Suppressor macrophage treated with lipopolysaccharide for 4 hours (primary cell): ENCODE results near the gene CAMK2A.
"Not testable (repeated sequence)": the region's sequence is repeated elsewhere in the genome, so short reads cannot be mapped to it uniquely, and the experiment has no call there.

Experiments used
- DNase-seq: peaks from one replicate; pipeline ENCODE4 v3.0.0-alpha.2; 2020

CAMK2A gene

DNA sequence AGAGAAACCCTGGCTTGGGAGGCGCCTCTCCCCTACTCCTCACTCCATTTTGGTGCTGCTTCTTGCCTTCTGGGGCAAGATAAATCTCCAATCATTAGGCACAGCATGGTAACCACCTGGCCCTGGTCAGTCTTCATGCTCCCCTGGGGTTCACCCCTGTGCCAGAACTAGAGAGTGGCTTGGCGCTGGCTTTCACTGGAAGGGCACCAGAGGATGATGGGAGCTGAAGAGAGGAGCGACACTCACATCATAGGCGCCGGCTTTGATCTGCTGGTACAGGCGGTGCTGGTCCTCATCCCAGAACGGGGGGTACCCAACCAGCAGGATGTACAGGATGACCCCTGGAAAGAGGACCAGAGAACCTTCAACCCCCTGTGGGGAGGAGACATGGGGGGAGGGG is 38.1 kb downstream of the CAMK2A start:
- no peak for DNase-seq

- DNase-seq: no peak
These were observed 39.8 kb downstream of the CAMK2A start for GRCh38 chr5:150249744-150250143.

DNA sequence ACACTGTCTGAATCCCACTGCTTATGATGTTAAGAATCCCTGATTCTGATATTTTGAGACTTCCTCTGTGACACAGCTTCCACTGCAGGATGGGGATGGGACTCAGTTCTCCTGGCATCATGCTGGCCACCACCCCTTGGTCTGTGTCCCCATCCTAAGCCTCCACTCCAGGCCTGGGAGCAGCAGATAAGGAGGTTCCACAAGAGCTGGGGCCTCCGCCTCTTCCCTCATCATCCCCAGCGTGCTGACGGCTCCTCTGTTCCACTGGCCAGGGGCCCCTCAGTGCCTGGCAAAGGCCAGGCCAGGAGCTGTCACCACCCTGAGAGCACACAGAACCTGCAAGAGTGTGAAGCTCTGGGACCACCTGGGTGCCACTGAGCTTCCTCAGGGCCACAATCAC is 40.6 kb downstream of the CAMK2A start:
- DNase-seq: no peak

GRCh38 chr5:150248493-150248892 is 41.1 kb downstream of the CAMK2A start:
- DNase-seq: not testable (repeated sequence)

GRCh38 chr5:150247726-150248125 is 41.8 kb downstream of the CAMK2A start:
- no peak for DNase-seq

GRCh38 chr5:150246835-150247234 is 42.7 kb downstream of the CAMK2A start:
- no peak for DNase-seq

DNA sequence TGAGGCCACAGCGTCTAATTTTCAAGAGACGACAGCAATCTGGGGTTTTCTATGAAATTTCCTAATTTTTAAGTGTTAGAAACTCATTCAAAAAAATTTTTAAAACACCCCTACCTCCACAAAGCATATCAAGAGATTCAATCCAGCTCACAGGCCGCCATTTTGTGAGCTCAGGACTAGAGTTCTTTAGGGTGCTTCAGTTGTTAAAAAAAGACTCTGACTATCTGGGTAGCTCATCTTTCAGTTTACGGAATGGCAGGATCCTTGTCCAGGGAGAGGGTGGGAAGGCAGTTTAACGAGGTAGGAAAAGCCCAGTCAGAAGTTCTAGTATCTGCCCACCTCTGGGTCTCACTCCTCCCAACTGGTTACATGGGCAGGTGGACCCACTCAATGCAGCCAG is 43.1 kb downstream of the CAMK2A start:
- no peak for DNase-seq

DNA sequence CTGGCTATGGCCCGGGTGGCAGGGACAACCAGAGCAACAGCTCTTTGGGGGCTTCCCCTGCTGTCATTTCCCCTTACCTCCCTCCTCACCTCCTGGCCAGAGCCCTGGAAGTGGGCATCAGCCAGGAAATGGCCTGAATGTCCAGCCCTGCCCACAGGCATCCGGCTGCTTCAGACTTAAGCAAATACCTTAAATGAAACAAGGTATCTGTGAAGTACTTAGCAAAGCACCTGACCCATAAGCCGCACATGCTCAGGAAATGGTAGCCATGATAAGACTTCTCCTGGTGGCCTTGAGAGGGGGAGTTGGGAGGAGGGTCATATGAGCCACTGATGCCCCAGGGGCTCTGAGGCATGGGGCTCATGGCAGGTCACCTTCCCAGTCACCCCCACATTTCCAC is 43.8 kb downstream of the CAMK2A start:
- DNase-seq: no peak

DNA sequence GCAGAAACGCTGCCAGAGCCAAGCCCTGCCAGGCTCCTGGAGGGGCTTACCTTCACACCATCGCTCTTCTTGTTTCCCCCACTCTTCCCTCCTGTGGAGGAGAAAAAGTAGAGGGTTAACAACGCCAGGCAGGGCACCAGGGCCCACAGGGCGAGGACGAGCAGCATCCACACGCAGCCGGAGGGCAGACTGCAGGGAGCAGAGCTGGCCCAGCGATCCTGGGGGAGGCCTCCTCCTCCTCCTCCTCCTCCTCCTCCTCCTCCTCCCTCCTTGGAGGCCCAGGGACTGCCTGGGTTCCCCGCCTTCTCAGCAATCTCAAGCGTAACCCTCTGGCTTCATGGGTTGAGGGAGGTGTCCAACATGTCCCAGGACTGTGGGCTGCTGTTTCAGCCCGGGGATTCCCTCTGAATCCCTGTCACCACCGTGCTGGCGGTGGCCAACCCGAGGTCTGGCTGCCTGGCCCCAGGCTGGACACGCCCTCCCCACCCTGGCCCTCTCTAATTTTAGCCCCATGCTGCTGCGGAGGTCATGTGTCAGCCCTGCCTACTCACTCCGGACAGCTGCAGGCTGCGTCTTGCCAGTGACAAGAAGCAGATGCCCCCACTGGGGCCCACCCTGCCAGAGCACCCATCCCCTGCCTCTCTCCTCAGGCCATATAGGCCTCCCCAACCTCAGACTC is 44.3 kb downstream of the CAMK2A start:
- peak; percentile 51 for DNase-seq

DNA sequence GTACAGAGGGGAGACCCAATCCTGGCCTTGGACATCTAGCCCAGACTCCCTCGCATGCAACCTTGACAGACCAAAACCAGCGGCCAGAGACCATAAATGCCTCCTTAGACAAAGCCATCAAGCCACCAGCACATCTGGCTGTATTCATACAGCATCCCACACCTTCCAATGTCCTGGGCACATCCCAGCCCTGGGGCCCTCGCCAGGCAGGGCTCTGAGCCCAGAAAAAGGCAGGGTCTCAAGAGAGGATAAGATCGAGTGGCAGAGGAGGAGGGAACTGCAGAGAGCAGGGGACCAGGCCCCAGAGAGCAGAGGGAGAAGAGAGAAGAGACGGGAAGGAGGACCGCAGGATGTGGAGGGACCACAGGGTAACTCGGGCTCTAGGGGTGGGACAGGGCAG is 45.4 kb downstream of the CAMK2A start:
- DNase-seq: no peak

DNA sequence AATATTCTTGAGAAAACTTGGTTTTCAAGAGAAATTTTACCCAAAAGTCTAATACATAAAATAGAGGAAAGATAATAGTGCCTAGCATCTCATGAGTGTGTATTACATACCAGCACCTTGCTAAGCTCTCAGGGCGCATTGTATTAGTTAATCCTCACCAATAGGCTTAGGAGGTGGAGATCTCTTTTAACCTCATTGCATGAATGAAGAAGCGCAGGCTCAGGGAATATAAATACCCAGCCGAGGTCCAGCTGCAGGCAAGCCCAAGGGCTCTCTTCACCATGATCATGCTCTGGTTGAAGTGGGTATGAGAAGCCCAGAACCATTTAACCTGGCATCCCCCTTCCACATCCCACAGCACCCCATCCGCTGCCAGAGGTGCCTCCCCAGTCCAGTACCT is 46.0 kb downstream of the CAMK2A start:
- no peak for DNase-seq

DNA sequence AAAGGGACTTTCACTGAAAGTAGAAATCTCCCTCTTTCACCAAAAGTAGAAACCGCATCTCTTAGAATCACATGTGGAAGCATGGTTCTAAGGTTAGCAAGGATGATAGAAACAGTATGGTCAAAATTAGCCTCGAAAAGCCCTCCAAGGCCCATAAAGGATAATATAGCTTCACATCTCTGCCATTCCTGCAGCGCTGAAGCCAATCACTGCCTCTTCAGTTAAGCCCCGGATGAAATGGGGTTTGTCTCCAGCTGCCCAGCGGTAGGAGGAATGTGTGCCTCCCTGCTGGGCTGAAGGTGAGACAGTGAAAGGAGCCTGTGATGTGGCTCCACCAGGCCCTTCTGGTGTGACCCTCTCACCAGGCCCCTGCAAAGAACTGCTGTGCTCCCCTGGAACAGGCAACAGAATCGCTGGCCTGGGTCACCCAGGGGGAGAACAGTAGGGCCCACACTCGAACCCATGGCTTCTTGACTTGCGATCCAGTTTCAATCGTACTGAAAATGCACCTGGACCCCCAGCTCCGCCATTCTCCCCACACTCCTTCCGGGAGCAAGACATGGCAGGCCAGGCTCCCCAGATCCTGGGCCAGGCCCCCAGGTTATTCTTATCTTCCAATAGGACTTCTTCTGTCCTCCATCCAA is 47.2 kb downstream of the CAMK2A start:
- DNase-seq: no peak

GRCh38 chr5:150241298-150242160 is 48.0 kb downstream of the CAMK2A start:
- no peak for DNase-seq

DNA sequence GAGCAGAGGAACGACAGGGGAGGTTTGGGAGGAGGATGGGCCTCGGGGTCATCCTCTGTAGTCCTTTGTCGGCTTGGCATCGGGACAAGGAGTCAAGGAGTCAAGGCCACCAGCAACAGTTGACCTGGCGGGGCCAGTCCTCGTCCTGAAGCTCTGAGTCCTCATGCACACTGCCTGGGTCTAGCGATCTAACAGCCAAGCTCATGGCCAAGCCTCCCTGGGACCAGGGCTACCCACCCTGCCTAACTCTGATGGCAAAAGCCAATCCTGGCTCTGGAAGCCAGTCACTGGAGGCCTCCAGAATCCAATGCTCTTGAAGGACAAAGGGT is 49.8 kb downstream of the CAMK2A start:
- DNase-seq: no peak

- no peak for DNase-seq
These were observed 50.3 kb downstream of the CAMK2A start for GRCh38 chr5:150239099-150239793.

- no peak for DNase-seq
These were observed 50.9 kb downstream of the CAMK2A start for GRCh38 chr5:150238646-150239045.

GRCh38 chr5:150236981-150237754 is 52.4 kb downstream of the CAMK2A start:
- DNase-seq: no peak

DNA sequence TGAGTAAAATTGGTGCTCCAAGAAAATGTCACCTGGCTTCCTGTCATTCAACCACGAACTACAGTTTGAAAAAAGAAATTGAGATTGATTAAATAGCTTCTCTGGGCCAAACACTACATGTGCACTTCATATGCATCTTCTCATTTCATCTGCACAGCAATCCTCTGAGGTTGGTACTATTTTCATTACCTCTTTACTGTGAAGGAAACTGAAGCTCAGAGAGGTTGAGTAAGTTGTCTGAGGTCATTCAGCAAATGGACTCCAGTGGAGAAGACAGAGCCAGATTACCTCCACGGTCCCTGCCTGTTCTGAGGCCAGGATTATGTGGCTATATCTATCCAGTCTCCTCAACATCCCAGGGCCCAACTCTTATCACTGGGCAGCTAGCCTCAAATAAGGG is 53.3 kb downstream of the CAMK2A start:
- peak; percentile 32 for DNase-seq

DNA sequence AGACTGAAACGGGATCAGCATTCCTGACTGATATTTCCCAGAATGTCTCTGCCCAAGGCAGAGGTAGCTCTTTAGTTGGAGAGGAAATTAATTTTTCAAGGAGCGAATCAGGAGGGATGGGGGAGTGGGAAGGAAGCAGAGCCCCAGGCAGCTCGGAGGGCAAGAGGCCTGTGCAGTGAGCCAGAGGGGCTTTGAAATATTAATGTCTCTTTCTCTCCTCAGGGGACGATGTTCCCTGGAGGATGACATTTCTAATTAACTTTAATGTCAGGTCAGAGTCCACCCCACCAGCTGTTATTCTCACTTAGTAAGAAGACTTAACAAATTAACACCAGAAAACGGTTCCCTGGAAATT is 54.1 kb downstream of the CAMK2A start:
- DNase-seq: no peak

DNA sequence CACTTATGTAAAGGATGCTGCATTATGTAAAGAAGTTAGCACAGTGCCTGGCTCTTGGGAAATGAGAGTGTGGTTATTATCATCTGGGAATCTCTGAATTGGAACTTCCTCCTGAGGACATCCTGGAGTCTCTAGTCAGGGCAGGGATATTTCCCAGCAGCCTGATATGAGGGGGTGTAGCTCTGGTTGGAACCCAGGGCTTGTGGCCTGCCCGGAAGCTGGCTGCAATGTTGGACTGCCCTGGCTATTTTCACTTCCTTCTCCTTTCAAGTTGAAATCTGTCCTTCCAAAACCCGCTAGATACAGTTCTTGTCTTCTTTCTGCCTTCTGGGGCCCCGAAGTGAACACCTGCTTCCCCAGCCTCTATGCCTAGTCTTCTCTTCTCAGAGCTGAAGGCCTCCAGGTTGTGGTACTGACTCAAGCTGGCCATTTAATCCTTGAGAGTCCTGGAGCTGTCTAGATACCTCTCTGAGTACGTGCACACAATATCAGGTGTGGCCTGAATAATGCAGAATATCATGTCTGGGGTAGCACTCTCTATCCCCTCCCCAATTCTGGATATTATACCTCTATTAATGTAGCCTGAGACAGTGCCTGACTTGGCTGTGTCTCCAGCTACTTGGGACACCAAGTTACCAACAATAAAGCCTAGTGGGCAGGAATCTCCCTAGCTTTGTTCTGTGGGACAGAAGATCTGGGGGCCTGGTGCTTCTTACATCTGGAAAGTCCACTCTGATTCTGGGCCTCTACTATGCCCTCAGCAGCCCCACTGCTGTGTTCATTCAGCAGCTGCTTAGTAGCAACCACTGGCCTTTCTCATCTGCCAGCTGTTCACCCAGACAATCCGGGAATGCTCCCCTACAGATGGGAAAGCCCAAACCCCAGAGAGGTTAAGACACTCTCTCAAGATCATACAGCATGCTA is 54.7 kb downstream of the CAMK2A start:
- peak; percentile 91 for DNase-seq

GRCh38 chr5:150233706-150234105 is 55.9 kb downstream of the CAMK2A start:
- not testable (repeated sequence) for DNase-seq

DNA sequence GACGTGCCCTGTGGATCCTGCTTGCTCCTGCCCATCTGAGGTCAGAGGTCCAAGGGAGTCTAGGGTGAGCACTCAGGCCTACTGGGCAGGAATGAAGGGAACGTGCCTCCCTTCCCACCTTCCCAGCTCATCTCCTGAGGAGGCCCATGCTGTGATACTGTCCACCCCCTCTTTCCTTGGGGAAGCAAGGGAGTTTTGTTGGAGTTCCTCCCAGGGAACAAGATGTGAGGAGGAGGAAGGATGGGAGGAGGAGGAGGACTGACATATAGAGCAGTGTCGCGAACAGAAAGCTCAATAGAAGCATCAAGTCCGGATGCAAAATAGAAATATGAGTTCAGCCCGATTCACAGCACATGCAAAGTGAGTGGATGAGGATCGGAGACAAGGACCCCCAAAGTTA is 58.7 kb downstream of the CAMK2A start:
- no peak for DNase-seq
